Endothelial cell of umbilical vein (primary cell): ENCODE data around the gene ADORA2A. TPM values are rescaled to one million over a fixed set of nuclear protein-coding genes. Genes with fewer than 3 reads are reported as not detected.

ENCODE experiments used
- BruUV-seq: library from RNA; stranded (reverse); fragments of 400-500 nt; replicated peaks from 2 replicates; lab custom pipeline; 2021; lab: Mats Ljungman, UMichigan
- CTCF ChIA-PET: fragments of 300-600, 350-600 bp; sonication (Branson Sonifier 250); formaldehyde crosslinking; loops from one replicate; lab custom pipeline; 2021; ENCODE audit warnings: antibody characterized with exemption, inconsistent platforms; lab: Charles Lee
- POLR2A ChIA-PET: fragments of 300-600, 350-600 bp; sonication (Branson Sonifier 250); formaldehyde crosslinking; loops from one replicate; lab custom pipeline; 2021; ENCODE audit warnings: antibody characterized with exemption, inconsistent platforms; lab: Charles Lee
- DNase-seq: peaks from one replicate; pipeline ENCODE4 v3.0.0-alpha.2; 2011; ENCODE audit warnings: low read depth, low spot score
- FAIRE-seq: peaks from 2 replicates; lab custom pipeline; 2011; peaks lifted over from hg19 to GRCh38; lab: Jason Lieb, UNC
- H2AFZ ChIP-seq: 2 replicates; pipeline ENCODE4 v1.6.0; 2012; ENCODE audit warnings: low read depth, low read length, control low read depth, inconsistent platforms
- H3K27ac ChIP-seq: 2 replicates; pipeline ENCODE4 v1.5.1; 2011; ENCODE audit warnings: low read depth, mild to moderate bottlenecking, control low read depth, low read length, moderate library complexity; ENCODE audit not compliant: insufficient read depth
- H3K27me3 ChIP-seq, 2 experiments: 2 replicates each; pipeline versions ENCODE4 v1.6.0 to v1.6.1; 2011; ENCODE audit warnings: low read length in 2 of 2, mixed read lengths in 1 of 2; ENCODE audit not compliant: control insufficient read depth in 2 of 2, insufficient read depth in 2 of 2
- H3K36me3 ChIP-seq, 2 experiments: 2 replicates in 1 of 2; 3 replicates in 1 of 2; pipeline ENCODE4 v1.5.1; 2011; ENCODE audit warnings: low read length in 2 of 2, mild to moderate bottlenecking in 1 of 2, moderate library complexity in 1 of 2; ENCODE audit not compliant: control insufficient read depth in 2 of 2, insufficient read depth in 2 of 2; ENCODE audit errors: extremely low read depth in 1 of 2
- H3K4me1 ChIP-seq: 3 replicates; pipeline ENCODE4 v1.5.1; 2011; ENCODE audit warnings: mild to moderate bottlenecking, low read length; ENCODE audit not compliant: control insufficient read depth, insufficient read depth; ENCODE audit errors: extremely low read depth
- H3K4me2 ChIP-seq: 2 replicates; pipeline ENCODE4 v1.6.1; 2011; ENCODE audit warnings: low read length, control low read depth, mixed read lengths; ENCODE audit not compliant: insufficient read depth
- H3K4me3 ChIP-seq, 3 experiments: fragments of 200-600 bp in 1 of 3; sonication (generic), shearing (Covaris generic) in 1 of 3; replicated peaks in 1 of 3; 2 replicates each; pipeline ENCODE4 v1.5.1; 2011 to 2016; ENCODE audit warnings: control low read depth in 3 of 3, low read length in 3 of 3, mild to moderate bottlenecking in 2 of 3, inconsistent platforms in 1 of 3, low read depth in 1 of 3, moderate library complexity in 1 of 3; ENCODE audit not compliant: insufficient read depth in 1 of 3
- H3K79me2 ChIP-seq: 2 replicates; pipeline ENCODE4 v1.6.0; 2012; ENCODE audit warnings: low read length, inconsistent platforms; ENCODE audit not compliant: control insufficient read depth, insufficient read depth
- H3K9ac ChIP-seq: replicated peaks from 2 replicates; pipeline ENCODE3; 2011; ENCODE audit warnings: low read length, control low read depth; ENCODE audit not compliant: insufficient read depth; ENCODE audit errors: extremely low read depth
- H3K9me1 ChIP-seq: replicated peaks from 3 replicates; pipeline ENCODE4 v1.6.0; 2011; ENCODE audit warnings: mild to moderate bottlenecking, low read length; ENCODE audit not compliant: control insufficient read depth, insufficient read depth; ENCODE audit errors: extremely low read depth
- H3K9me3 ChIP-seq: replicated peaks from 2 replicates; pipeline ENCODE4 v1.5.1; 2012; ENCODE audit warnings: low read length, inconsistent platforms; ENCODE audit not compliant: control insufficient read depth, insufficient read depth
- H4K20me1 ChIP-seq: replicated peaks from 2 replicates; pipeline ENCODE3; 2011; ENCODE audit warnings: mild to moderate bottlenecking, low read length; ENCODE audit not compliant: control insufficient read depth, insufficient read depth; ENCODE audit errors: extremely low read depth
- EZH2 ChIP-seq: IDR thresholded peaks from 2 replicates; pipeline ENCODE4 v1.6.1; 2012; ENCODE audit warnings: borderline replicate concordance, low read depth, mild to moderate bottlenecking, moderate library complexity, low read length, inconsistent platforms; ENCODE audit not compliant: severe bottlenecking
- FOS ChIP-seq: IDR thresholded peaks from 2 replicates; pipeline ENCODE4 v1.6.1; 2011; ENCODE audit warnings: mild to moderate bottlenecking, low read length, moderate library complexity, borderline replicate concordance; ENCODE audit not compliant: insufficient read depth
- GATA2 ChIP-seq: IDR thresholded peaks from 2 replicates; pipeline ENCODE4 v1.7.0; 2011; ENCODE audit warnings: low read depth, mild to moderate bottlenecking, moderate library complexity, mixed read lengths, low read length; ENCODE audit not compliant: insufficient read length, insufficient read depth
- JUN ChIP-seq: IDR thresholded peaks from 2 replicates; pipeline ENCODE4 v1.6.1; 2011; ENCODE audit warnings: borderline replicate concordance, low read depth; ENCODE audit not compliant: insufficient read length, insufficient read depth
- MYC ChIP-seq: IDR thresholded peaks from one replicate; pipeline ENCODE4 v1.6.1; 2011; ENCODE audit warnings: mild to moderate bottlenecking, low read depth, low read length
- POLR2A ChIP-seq: IDR thresholded peaks from 2 replicates; pipeline ENCODE4 v1.6.1; 2012; ENCODE audit warnings: low read depth, mild to moderate bottlenecking, control low read depth, low read length
- POLR2AphosphoS5 ChIP-seq: IDR thresholded peaks from 2 replicates; pipeline ENCODE4 v1.6.1; 2012; ENCODE audit warnings: low read depth, mild to moderate bottlenecking, control low read depth, low read length, moderate library complexity; ENCODE audit not compliant: insufficient read depth
- dilution Hi-C: fragments of 300-500 bp; cut with MboI; formaldehyde crosslinking; loops from one replicate; pipeline ENCODE4 v1.15.0; 2019; ENCODE audit warnings: low sequenced_read_pairs; ENCODE audit not compliant: extremely low pct_ligation_motif_present
- intact Hi-C: fragments of 100-400 bp; cut with micrococcal nuclease; formaldehyde crosslinking; loops from one replicate; pipeline ENCODE4 v1.10.0; 2022
- polyA plus RNA-seq, 4 experiments: library from polyadenylated mRNA; depleted of rRNA in 3 of 4; stranded (reverse) in 3 of 4; unstranded in 1 of 4; fragments of >200 nt; gene quantifications; 2 replicates each; pipeline versions ENCODE4 v1.2.1 to v1.2.3, GENCODE V29; 2011 to 2012; ENCODE audit warnings: missing spikeins in 1 of 4
- total RNA-seq: library from RNA; stranded (reverse); gene quantifications from 2 replicates; pipeline ENCODE4 v1.2.3, GENCODE V29; 2021
- TF ChIP-seq, protein P1 (sequence below): IDR thresholded peaks from 2 replicates; pipeline ENCODE4 v1.6.1; 2011; ENCODE audit not compliant: insufficient read depth, insufficient read length
- TF ChIP-seq, protein P2 (sequence below), 2 donors: IDR thresholded peaks; 1 replicate in 1 of 2; 2 replicates in 1 of 2; pipeline ENCODE4 v1.5.1; 2011; ENCODE audit warnings: low read length in 2 of 2, mild to moderate bottlenecking in 2 of 2, moderate library complexity in 2 of 2, control low read depth in 1 of 2, inconsistent platforms in 1 of 2, low read depth in 1 of 2; ENCODE audit not compliant: insufficient read depth in 1 of 2; ENCODE audit errors: extremely low read depth in 1 of 2

Gene ADORA2A
- total and polyA plus RNA-seq, 2 donors (not counting 3 experiments of a cell fraction or from before 2014, with no cell fraction given) = 20.0 to 33.1 TPM

DNA sequence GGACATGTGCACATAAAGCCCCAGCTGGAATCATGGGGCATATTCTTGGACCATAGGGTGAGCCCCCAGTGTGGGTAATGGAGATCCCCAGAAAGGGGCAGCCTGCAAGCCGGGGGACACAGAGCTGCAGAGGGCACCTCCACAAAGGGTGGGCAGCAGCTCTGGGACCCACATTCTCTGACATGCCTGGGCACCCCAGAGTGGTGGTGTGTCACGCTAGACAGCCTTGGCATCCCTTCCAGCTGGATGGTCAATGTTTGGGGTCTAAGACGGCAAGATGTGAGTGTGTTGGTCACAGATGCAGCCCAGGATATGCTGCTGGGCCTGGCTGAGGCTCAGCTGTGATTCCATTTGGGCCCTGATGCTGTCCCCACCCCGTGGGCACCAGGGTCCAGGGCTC is 9.7 kb downstream of the ADORA2A start:
- CTCF ChIA-PET = no interaction called here
- H2AFZ ChIP-seq = no peak overlapping the region
- H4K20me1 ChIP-seq = no peaks in the 10 kb centered on the region
- H3K9me3 ChIP-seq = no peaks in the 10 kb centered on the region
- no peaks in the 10 kb centered on the region for H3K79me2 ChIP-seq
- no peaks in the 10 kb centered on the region for H3K9me1 ChIP-seq
- peaks cover 0 to 3% of the 10 kb centered on the region in 2 experiments for H3K36me3 ChIP-seq
- dilution Hi-C loops = no loop called here
- no peaks in the 10 kb centered on the region for H3K27me3 ChIP-seq
- no peak overlapping the region for H3K9ac ChIP-seq
- TF ChIP-seq, protein P1, sequence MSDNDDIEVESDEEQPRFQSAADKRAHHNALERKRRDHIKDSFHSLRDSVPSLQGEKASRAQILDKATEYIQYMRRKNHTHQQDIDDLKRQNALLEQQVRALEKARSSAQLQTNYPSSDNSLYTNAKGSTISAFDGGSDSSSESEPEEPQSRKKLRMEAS = no peak
- TF ChIP-seq POLR2AphosphoS5 (no peak), FOS (no peak), POLR2A (no peak), JUN (no peak), GATA2 (no peak), MYC (no peak), EZH2 (no peak)
- TF ChIP-seq, protein P2, sequence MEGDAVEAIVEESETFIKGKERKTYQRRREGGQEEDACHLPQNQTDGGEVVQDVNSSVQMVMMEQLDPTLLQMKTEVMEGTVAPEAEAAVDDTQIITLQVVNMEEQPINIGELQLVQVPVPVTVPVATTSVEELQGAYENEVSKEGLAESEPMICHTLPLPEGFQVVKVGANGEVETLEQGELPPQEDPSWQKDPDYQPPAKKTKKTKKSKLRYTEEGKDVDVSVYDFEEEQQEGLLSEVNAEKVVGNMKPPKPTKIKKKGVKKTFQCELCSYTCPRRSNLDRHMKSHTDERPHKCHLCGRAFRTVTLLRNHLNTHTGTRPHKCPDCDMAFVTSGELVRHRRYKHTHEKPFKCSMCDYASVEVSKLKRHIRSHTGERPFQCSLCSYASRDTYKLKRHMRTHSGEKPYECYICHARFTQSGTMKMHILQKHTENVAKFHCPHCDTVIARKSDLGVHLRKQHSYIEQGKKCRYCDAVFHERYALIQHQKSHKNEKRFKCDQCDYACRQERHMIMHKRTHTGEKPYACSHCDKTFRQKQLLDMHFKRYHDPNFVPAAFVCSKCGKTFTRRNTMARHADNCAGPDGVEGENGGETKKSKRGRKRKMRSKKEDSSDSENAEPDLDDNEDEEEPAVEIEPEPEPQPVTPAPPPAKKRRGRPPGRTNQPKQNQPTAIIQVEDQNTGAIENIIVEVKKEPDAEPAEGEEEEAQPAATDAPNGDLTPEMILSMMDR (IDR thresholded peaks at IDR 0.05; ENCODE audit: extremely low read depth in 1 of 2, insufficient read depth in 1 of 2, low read depth in 1 of 2, low read length in 2 of 2) = no peak
- POLR2A ChIA-PET = no interaction called here
- no peak overlapping the region for H3K27ac ChIP-seq
- BruUV-seq = no TSS peak
- no peak for FAIRE-seq
- H3K4me2 ChIP-seq = no peak overlapping the region
- DNase-seq = no peak
- intact Hi-C loops = no loop called here
- no peak overlapping the region for H3K4me3 ChIP-seq
- peaks cover 26% of the 10 kb centered on the region for H3K4me1 ChIP-seq
